Gastroesophageal sphincter (tissue), 4 donors: ENCODE results near the gene TFR2. TPM values are rescaled to one million over a fixed set of nuclear protein-coding genes. Genes with fewer than 3 reads are reported as not detected.

Source experiments
- ATAC-seq: fragments of 150-250 bp; one replicate; pipeline ENCODE4 v1.9.1; 2016; ENCODE audit warnings: mild to moderate bottlenecking, moderate library complexity
- H3K27ac ChIP-seq, 4 donors: fragments of 200-600 bp; sonication (generic) in 3 of 4; 1 replicate in 3 of 4; 2 replicates in 1 of 4; pipeline ENCODE4 v1.5.1; 2016 to 2019
- H3K27me3 ChIP-seq: fragments of 200-600 bp; sonication (generic); one replicate; pipeline ENCODE4 v1.5.1; 2019
- H3K36me3 ChIP-seq, 2 donors: fragments of 200-600 bp; sonication (generic); one replicate each; pipeline ENCODE4 v1.5.1; 2019; ENCODE audit warnings: control low read depth in 1 of 2
- H3K4me1 ChIP-seq, 3 donors: fragments of 200-600 bp; sonication (generic); 1 replicate in 2 of 3; 2 replicates in 1 of 3; pipeline ENCODE4 v1.5.1; 2016 to 2019; ENCODE audit warnings: control low read depth in 2 of 3
- H3K4me3 ChIP-seq, 2 donors: fragments of 200-600 bp; sonication (generic); one replicate each; pipeline ENCODE4 v1.5.1; 2019; ENCODE audit warnings: mild to moderate bottlenecking in 1 of 2, moderate library complexity in 1 of 2
- H3K9me3 ChIP-seq, 3 donors: fragments of 200-600 bp; sonication (generic); one replicate each; pipeline ENCODE4 v1.5.1; 2017 to 2019; ENCODE audit warnings: control low read depth in 2 of 3
- EP300 ChIP-seq: sonication (generic); formaldehyde crosslinking; IDR thresholded peaks from one replicate; pipeline ENCODE4 v1.6.1; 2017; ENCODE audit warnings: antibody characterized with exemption, mild to moderate bottlenecking
- POLR2A ChIP-seq, 2 donors: fragments of 450-650 bp; IDR thresholded peaks; one replicate each; pipeline ENCODE4 v1.6.1; 2017; ENCODE audit warnings: antibody characterized with exemption in 2 of 2, mild to moderate bottlenecking in 2 of 2, moderate library complexity in 1 of 2
- POLR2AphosphoS5 ChIP-seq: sonication (generic); formaldehyde crosslinking; IDR thresholded peaks from one replicate; pipeline ENCODE4 v1.6.1; 2017; ENCODE audit warnings: antibody characterized with exemption
- WGBS, 2 donors: methylation state at CpG; one replicate each; pipeline ENCODE4 v1.1.5; 2018; ENCODE audit warnings: low coverage in 1 of 2; 5-methylcytosine and 5-hydroxymethylcytosine counted together
- total RNA-seq, 4 donors: library from RNA; depleted of rRNA; stranded (reverse); fragments of >200 nt; gene quantifications; one replicate each; pipeline ENCODE4 v1.1.0, GENCODE V29; 2016
- TF ChIP-seq, protein P1 (sequence below), 4 experiments: fragments of 200-600 bp in 2 of 4; fragments of 450-650 bp in 2 of 4; sonication (generic) in 1 of 4; IDR thresholded peaks; one replicate each; pipeline ENCODE4 v1.5.1; 2017 to 2019; ENCODE audit warnings: antibody characterized with exemption in 4 of 4, mild to moderate bottlenecking in 2 of 4, moderate library complexity in 2 of 4

The TFR2 gene
- total RNA-seq, 4 donors from 2014 or later, result 1.6 TPM; not detected in 3

DNA sequence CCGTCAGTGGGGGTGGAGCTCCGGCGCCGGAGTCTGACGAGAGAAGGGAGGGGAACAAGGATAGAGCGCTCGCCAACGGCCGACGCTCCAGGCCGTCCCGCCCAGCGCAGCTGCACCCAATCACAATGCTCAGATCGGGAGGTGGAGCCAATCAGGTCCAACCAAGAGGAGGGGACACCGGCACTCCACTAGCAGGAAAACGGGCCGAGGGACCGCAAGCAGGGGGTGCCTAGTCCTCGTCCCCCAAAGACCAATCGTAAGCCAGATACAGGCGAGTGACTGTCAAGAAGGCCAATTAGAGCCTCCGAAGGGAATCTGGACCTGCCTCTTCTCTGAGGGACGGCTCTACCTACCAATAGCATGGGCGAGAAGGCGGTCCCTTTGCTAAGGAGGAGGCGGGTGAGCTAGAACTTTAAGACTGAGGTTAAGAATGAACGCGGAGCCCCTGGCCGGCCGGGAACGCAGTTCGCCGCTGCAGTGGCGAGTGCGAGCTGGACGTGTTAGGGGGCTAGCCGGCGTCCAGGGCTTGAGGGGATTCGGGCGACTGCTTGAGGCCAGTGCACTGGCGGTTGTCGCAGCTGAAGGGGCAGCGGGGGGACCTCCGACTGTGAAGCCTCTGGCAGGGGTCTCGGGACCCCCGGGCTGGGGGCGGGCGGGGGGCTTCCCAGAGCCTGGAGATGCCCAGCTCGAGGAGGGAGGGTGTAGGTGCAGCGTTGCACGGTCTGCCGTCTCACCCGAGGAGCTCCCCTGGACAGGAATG, 54.9 kb downstream of the TFR2 start, which contains the start of gene FBXO24:
FBXO24 (plus strand) TSS at position 63 of the 760 bp plus-strand sequence; CDS start at position 361, 298 bp downstream.
- 0% methylated on average over 1 to 3 of the region's 53 CpGs for WGBS, 2 donors
- Histone ChIP-seq H3K27ac (peak within 1 kb of the TSS; percentile 88 to 95 (median 94)), H3K9me3 (no peaks in the 10 kb centered on the region), H3K36me3 (peaks cover 0 to 22% of the 10 kb centered on the region in 2 donors), H3K4me1 (peaks cover 0 to 63% (median 35%) of the 10 kb centered on the region in 3 donors), H3K27me3 (peaks cover 10% of the 10 kb centered on the region), H3K4me3 (peak within 1 kb of the TSS; percentile 84 to 95)
- TF ChIP-seq EP300, result no peak
- TF ChIP-seq POLR2A (IDR thresholded peaks at IDR 0.05), result peak in 1 of 2 donors; percentile 27
- ATAC-seq, result peak; percentile 94

DNA sequence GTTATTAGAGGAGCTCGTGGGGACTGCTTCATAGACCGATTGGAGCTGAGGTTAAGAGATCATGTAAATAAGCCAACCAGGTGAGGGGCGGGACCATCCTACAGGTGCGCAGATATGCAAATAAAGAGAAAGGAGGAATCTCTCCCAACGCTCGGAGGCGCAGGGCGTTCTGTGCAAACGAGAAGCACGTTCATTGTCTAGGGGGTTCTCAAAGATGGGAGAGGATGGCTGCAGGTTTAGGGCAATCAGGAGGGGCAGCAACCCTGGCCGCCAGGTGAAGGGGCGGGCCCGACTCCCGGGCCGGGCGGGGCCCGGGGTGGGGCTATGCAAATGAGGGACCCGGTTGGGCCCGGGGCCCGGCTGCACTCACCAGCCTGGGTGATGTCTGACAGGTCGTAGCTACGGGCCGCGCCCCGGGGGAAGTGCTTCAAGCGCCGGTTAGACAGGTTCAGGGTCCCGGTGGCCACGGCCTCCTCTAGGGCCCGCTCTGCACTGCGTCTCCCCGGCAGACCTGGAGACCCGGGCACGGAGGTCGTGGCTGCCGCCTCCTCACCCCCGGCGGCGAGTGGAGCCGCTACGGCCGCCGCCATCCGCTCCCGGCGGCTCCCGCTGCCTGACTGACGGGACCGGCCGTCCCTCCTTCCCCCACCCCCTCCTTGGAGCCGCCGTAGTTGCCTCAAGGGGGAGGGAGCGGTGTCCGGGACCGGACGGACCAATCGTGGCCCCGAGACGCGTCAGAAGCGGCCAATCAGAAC, 55.7 kb downstream of the TFR2 start, which contains the start of gene LRCH4:
LRCH4 (minus strand) TSS at position 619 of the 755 bp plus-strand sequence; CDS start at position 590, 29 bp downstream.
- TF ChIP-seq EP300 (no peak), POLR2A (IDR thresholded peaks at IDR 0.05) (peak; percentile 99), POLR2AphosphoS5 (peak; percentile 99)
- TF ChIP-seq, protein P1, sequence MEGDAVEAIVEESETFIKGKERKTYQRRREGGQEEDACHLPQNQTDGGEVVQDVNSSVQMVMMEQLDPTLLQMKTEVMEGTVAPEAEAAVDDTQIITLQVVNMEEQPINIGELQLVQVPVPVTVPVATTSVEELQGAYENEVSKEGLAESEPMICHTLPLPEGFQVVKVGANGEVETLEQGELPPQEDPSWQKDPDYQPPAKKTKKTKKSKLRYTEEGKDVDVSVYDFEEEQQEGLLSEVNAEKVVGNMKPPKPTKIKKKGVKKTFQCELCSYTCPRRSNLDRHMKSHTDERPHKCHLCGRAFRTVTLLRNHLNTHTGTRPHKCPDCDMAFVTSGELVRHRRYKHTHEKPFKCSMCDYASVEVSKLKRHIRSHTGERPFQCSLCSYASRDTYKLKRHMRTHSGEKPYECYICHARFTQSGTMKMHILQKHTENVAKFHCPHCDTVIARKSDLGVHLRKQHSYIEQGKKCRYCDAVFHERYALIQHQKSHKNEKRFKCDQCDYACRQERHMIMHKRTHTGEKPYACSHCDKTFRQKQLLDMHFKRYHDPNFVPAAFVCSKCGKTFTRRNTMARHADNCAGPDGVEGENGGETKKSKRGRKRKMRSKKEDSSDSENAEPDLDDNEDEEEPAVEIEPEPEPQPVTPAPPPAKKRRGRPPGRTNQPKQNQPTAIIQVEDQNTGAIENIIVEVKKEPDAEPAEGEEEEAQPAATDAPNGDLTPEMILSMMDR (IDR thresholded peaks at IDR 0.05), result peak in 2 of 4 experiments; percentile 16 to 42
- WGBS, 2 donors, result 0 to 1% methylated on average over 8 to 10 of the region's 61 CpGs
- H3K4me1 ChIP-seq, result peaks cover 0 to 62% (median 35%) of the 10 kb centered on the region in 3 donors
- H3K27me3 ChIP-seq, result peaks cover 5% of the 10 kb centered on the region
- ATAC-seq, result no peak
- H3K36me3 ChIP-seq, result peaks cover 0 to 30% of the 10 kb centered on the region in 2 donors
- H3K27ac ChIP-seq, result peak within 1 kb of the TSS; percentile 88 to 95 (median 94)
- no peaks in the 10 kb centered on the region for H3K9me3 ChIP-seq
- H3K4me3 ChIP-seq, result peak within 1 kb of the TSS; percentile 84 to 95

DNA sequence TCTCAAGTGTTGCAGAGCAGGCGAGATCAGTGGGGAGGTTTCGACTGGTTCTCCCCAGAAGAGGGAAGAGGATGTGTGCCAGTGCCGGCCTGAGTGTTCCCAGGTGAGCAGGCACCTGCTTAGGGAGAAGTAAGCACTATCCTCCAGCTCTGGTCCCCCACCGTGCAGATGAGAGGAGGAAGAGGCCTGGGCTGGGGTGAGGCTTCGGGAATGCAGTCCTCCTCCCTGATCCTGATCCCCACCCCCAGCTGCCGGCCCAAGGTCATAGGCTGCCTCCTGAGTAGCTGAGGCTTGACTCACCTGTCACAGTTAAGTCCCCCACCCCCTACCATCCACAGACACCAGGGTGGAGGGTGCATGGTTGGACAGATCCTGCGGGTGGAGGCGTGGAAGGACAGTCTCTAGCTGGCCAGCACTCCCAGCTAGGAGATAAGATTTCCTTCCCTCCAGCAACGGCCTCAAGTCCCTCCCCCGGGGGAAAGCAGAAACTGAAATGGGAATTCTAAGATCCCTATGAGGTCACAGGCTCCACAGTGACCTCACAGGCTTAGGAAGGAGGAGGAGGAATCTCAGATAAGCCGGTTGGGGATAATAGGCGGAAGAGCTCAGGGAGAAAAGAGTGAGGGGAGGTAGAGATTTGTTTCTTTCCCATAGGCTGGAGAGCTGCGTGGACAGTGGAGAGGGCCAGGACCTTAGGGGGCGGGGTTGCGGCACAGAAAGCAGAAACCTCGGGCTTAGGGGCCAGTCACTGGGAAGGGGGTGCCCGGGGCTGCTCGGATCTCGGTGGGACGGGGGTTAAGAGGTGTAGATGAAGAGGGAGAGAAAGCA, 56.5 kb downstream of the TFR2 start:
- ATAC-seq, result no peak
- TF ChIP-seq POLR2A (IDR thresholded peaks at IDR 0.05) (no peak), EP300 (no peak), POLR2AphosphoS5 (no peak)
- TF ChIP-seq, protein P1 (IDR thresholded peaks at IDR 0.05), result no peak
- peaks cover 0 to 37% of the 10 kb centered on the region in 2 donors for H3K36me3 ChIP-seq
- H3K27ac ChIP-seq, result peak overlapping the region; percentile 88 to 95 (median 94)
- peak overlapping the region; percentile 80 to 95 for H3K4me3 ChIP-seq
- H3K9me3 ChIP-seq, result no peaks in the 10 kb centered on the region
- H3K27me3 ChIP-seq, result peaks cover under 1% of the 10 kb centered on the region
- H3K4me1 ChIP-seq, result peaks cover 0 to 56% (median 35%) of the 10 kb centered on the region in 3 donors
- WGBS, 2 donors, result 13 to 25% methylated on average over 5 to 12 of the region's 20 CpGs

DNA sequence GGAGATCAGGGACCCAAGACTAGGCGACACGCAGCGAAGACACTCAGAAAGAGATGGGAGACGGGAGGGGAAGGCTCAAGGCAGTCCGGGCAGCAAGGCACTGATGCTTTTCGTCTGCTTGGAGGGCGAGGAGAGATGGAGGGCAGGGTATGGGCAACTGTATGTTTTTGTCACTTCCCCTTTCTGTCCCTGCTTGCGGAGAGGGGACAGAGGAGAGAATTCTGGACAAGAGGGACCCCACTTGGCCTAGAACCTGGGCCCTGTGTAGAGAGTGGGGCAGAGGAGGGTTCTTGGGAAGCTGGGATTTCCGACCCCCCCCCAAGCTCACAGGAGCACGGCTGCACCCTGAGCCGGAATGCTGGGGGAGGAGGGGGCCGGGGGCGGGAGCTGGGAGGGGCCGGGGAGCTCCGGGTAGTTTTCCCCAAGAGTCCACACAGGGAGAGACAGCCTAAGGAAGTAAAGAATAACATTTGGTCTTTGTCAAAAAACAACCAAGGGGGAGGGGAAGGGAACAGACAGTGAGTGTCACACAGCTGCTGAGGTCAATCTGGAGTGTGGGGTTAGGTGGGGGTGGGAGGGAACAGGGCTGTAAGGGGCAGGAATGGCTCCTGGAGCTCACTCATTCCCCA, 57.2 kb downstream of the TFR2 start:
- Histone ChIP-seq H3K4me1 (peaks cover 0 to 51% (median 35%) of the 10 kb centered on the region in 3 donors), H3K4me3 (peak overlapping the region in 1 of 2 donors; percentile 80), H3K9me3 (no peaks in the 10 kb centered on the region), H3K27me3 (peaks cover 3% of the 10 kb centered on the region), H3K36me3 (peaks cover 0 to 45% of the 10 kb centered on the region in 2 donors), H3K27ac (peak overlapping the region in 3 of 4 donors; percentile 92 to 95 (median 95))
- ATAC-seq, result no peak
- TF ChIP-seq POLR2AphosphoS5 (no peak), POLR2A (IDR thresholded peaks at IDR 0.05) (no peak), EP300 (no peak)
- TF ChIP-seq, protein P1 (IDR thresholded peaks at IDR 0.05), result no peak
- WGBS, 2 donors, result 28 to 73% methylated on average over 3 to 8 of the region's 15 CpGs
